Central memory CD8-positive, alpha-beta T cell (primary cell): ENCODE measurements around the gene GPR143.

ENCODE experiments used
- ATAC-seq: fragments of 150-1000 bp; cut with Tn5 transposase; replicated peaks from 2 replicates; pipeline ENCODE4 v1.10.0; 2022; ENCODE audit warnings: mild to moderate bottlenecking, moderate FRiP score, moderate number of reproducible peaks; ENCODE audit not compliant: poor library complexity, severe bottlenecking; ENCODE audit errors: extremely low read depth
- DNase-seq, 2 donors: peaks; one replicate each; pipeline ENCODE4 v3.0.0; 2021; ENCODE audit warnings: low spot score in 2 of 2
- H3K27ac Mint-ChIP-seq: one replicate; pipeline ENCODE4 v1.8.0; 2022; ENCODE audit warnings: low read depth, mild to moderate bottlenecking, moderate library complexity, mixed read lengths
- H3K27me3 Mint-ChIP-seq: one replicate; pipeline ENCODE4 v1.8.0; 2022; ENCODE audit warnings: mixed read lengths
- H3K36me3 Mint-ChIP-seq: one replicate; pipeline ENCODE4 v1.8.0; 2022; ENCODE audit warnings: mild to moderate bottlenecking, moderate library complexity, mixed read lengths; ENCODE audit not compliant: insufficient read depth
- H3K4me1 Mint-ChIP-seq: one replicate; pipeline ENCODE4 v1.8.0; 2022; ENCODE audit warnings: mixed read lengths
- H3K4me3 Mint-ChIP-seq: one replicate; pipeline ENCODE4 v1.8.0; 2022; ENCODE audit warnings: mild to moderate bottlenecking, moderate library complexity, mixed read lengths
- H3K9me3 Mint-ChIP-seq: one replicate; pipeline ENCODE4 v1.8.0; 2022; ENCODE audit warnings: mixed read lengths

The GPR143 gene

GRCh38 chrX:9758021-9758638 is 7.5 kb downstream of the GPR143 start:
- ATAC-seq (no peak), DNase-seq (no peak)
- no peaks in the 10 kb centered on the region for H3K36me3 Mint-ChIP-seq
- H3K4me1 Mint-ChIP-seq, result no peaks in the 10 kb centered on the region
- peaks cover 16% of the 10 kb centered on the region for H3K27me3 Mint-ChIP-seq
- no peak overlapping the region for H3K27ac Mint-ChIP-seq
- peaks cover 6% of the 10 kb centered on the region for H3K9me3 Mint-ChIP-seq
- no peak overlapping the region for H3K4me3 Mint-ChIP-seq

- no peaks in the 10 kb centered on the region for H3K36me3 Mint-ChIP-seq
- peaks cover 16% of the 10 kb centered on the region for H3K27me3 Mint-ChIP-seq
- no peak for ATAC-seq
- no peak overlapping the region for H3K4me3 Mint-ChIP-seq
- H3K4me1 Mint-ChIP-seq, result no peaks in the 10 kb centered on the region
- H3K27ac Mint-ChIP-seq, result no peak overlapping the region
- DNase-seq, result no peak
- peaks cover 6% of the 10 kb centered on the region for H3K9me3 Mint-ChIP-seq
These were observed 8.3 kb downstream of the GPR143 start for GRCh38 chrX:9757366-9757765.

- Mint-ChIP-seq H3K27ac (no peak overlapping the region), H3K4me3 (no peak overlapping the region), H3K9me3 (no peaks in the 10 kb centered on the region), H3K36me3 (no peaks in the 10 kb centered on the region), H3K4me1 (peaks cover 6% of the 10 kb centered on the region), H3K27me3 (no peaks in the 10 kb centered on the region)
- DNase-seq (no peak), ATAC-seq (no peak)
These were observed 16.4 kb downstream of the GPR143 start for GRCh38 chrX:9749146-9749692.

- no peak overlapping the region for H3K4me3 Mint-ChIP-seq
- no peak for DNase-seq
- H3K9me3 Mint-ChIP-seq, result no peaks in the 10 kb centered on the region
- no peak overlapping the region for H3K27ac Mint-ChIP-seq
- no peaks in the 10 kb centered on the region for H3K27me3 Mint-ChIP-seq
- H3K36me3 Mint-ChIP-seq, result no peaks in the 10 kb centered on the region
- peaks cover 6% of the 10 kb centered on the region for H3K4me1 Mint-ChIP-seq
- no peak for ATAC-seq
These were observed 18.0 kb downstream of the GPR143 start for GRCh38 chrX:9747644-9748043.

- Mint-ChIP-seq H3K9me3 (no peaks in the 10 kb centered on the region), H3K36me3 (no peaks in the 10 kb centered on the region), H3K27me3 (no peaks in the 10 kb centered on the region), H3K27ac (no peak overlapping the region), H3K4me3 (no peak overlapping the region), H3K4me1 (peaks cover 6% of the 10 kb centered on the region)
- no peak for DNase-seq
- ATAC-seq, result no peak
These were observed 19.3 kb downstream of the GPR143 start for GRCh38 chrX:9746148-9746888.

- no peaks in the 10 kb centered on the region for H3K9me3 Mint-ChIP-seq
- ATAC-seq (no peak), DNase-seq (no peak)
- H3K27me3 Mint-ChIP-seq, result no peaks in the 10 kb centered on the region
- H3K27ac Mint-ChIP-seq, result no peak overlapping the region
- peaks cover 6% of the 10 kb centered on the region for H3K4me1 Mint-ChIP-seq
- H3K4me3 Mint-ChIP-seq, result no peak overlapping the region
- H3K36me3 Mint-ChIP-seq, result no peaks in the 10 kb centered on the region
These were observed 20.1 kb downstream of the GPR143 start for GRCh38 chrX:9745417-9746115.

GRCh38 chrX:9739130-9739529 is 26.5 kb downstream of the GPR143 start:
- no peak for DNase-seq
- no peaks in the 10 kb centered on the region for H3K9me3 Mint-ChIP-seq

GRCh38 chrX:9738151-9738550 is 27.5 kb downstream of the GPR143 start:
- H3K27me3 Mint-ChIP-seq, result peaks cover 9% of the 10 kb centered on the region
- ATAC-seq, result no peak
- peaks cover 2% of the 10 kb centered on the region for H3K36me3 Mint-ChIP-seq
- H3K27ac Mint-ChIP-seq, result no peak overlapping the region
- H3K4me3 Mint-ChIP-seq, result no peak overlapping the region
- H3K9me3 Mint-ChIP-seq, result no peaks in the 10 kb centered on the region
- H3K4me1 Mint-ChIP-seq, result no peaks in the 10 kb centered on the region
- DNase-seq, result no peak

More at GRCh38 chrX:9739130-9739529, 26.5 kb downstream of the GPR143 start:
- Mint-ChIP-seq H3K4me3 (no peak overlapping the region), H3K27ac (no peak overlapping the region), H3K27me3 (peaks cover 9% of the 10 kb centered on the region), H3K36me3 (peaks cover 2% of the 10 kb centered on the region), H3K4me1 (no peaks in the 10 kb centered on the region)
- ATAC-seq, result no peak

GRCh38 chrX:9737363-9737762 is 28.3 kb downstream of the GPR143 start:
- peaks cover 2% of the 10 kb centered on the region for H3K36me3 Mint-ChIP-seq
- no peaks in the 10 kb centered on the region for H3K4me1 Mint-ChIP-seq
- H3K9me3 Mint-ChIP-seq, result no peaks in the 10 kb centered on the region
- DNase-seq (no peak), ATAC-seq (no peak)
- H3K27me3 Mint-ChIP-seq, result peaks cover 9% of the 10 kb centered on the region
- no peak overlapping the region for H3K27ac Mint-ChIP-seq
- H3K4me3 Mint-ChIP-seq, result no peak overlapping the region

- peaks cover 6% of the 10 kb centered on the region for H3K9me3 Mint-ChIP-seq
- no peak for DNase-seq
- no peak overlapping the region for H3K4me3 Mint-ChIP-seq
- no peaks in the 10 kb centered on the region for H3K36me3 Mint-ChIP-seq
- no peaks in the 10 kb centered on the region for H3K4me1 Mint-ChIP-seq
- no peak overlapping the region for H3K27ac Mint-ChIP-seq
- ATAC-seq, result no peak
- H3K27me3 Mint-ChIP-seq, result no peaks in the 10 kb centered on the region
These were observed 34.9 kb downstream of the GPR143 start for GRCh38 chrX:9730752-9731151.

GRCh38 chrX:9730078-9730477 is 35.6 kb downstream of the GPR143 start:
- Mint-ChIP-seq H3K4me3 (no peak overlapping the region), H3K27ac (no peak overlapping the region), H3K27me3 (no peaks in the 10 kb centered on the region), H3K9me3 (peaks cover 6% of the 10 kb centered on the region), H3K4me1 (no peaks in the 10 kb centered on the region), H3K36me3 (no peaks in the 10 kb centered on the region)
- ATAC-seq, result no peak
- DNase-seq, result no peak

GRCh38 chrX:9729171-9729885 is 36.3 kb downstream of the GPR143 start:
- Mint-ChIP-seq H3K27me3 (no peaks in the 10 kb centered on the region), H3K4me3 (no peak overlapping the region), H3K9me3 (peaks cover 6% of the 10 kb centered on the region), H3K36me3 (no peaks in the 10 kb centered on the region), H3K27ac (no peak overlapping the region), H3K4me1 (no peaks in the 10 kb centered on the region)
- DNase-seq (no peak), ATAC-seq (no peak)
